Measurements from ENCODE around the gene HLF. TPM values are rescaled to one million over a fixed set of nuclear protein-coding genes. Genes with fewer than 3 reads are reported as not detected.

HLF gene
- total and polyA plus RNA-seq, 4 donors, result 8.0 to 59.3 (median 24.6) TPM

- TF ChIP-seq TAF1 (conservative IDR thresholded peaks at IDR 0.05) (no peak), ATF3 (IDR thresholded peaks at IDR 0.05) (no peak), FOXA2 (IDR thresholded peaks at IDR 0.05) (no peak), EGR1 (IDR thresholded peaks at IDR 0.05; ENCODE audit: low read depth in 2 of 2) (no peak), REST (IDR thresholded peaks at IDR 0.05) (no peak), YY1 (IDR thresholded peaks at IDR 0.05) (no peak)
These were observed 14.9 kb upstream of the HLF start (continued) for GRCh38 chr17:55249861-55250260.

GRCh38 chr17:55254375-55254774 is 10.4 kb upstream of the HLF start:
- TF ChIP-seq RXRA (IDR thresholded peaks at IDR 0.05) (no peak), SP1 (IDR thresholded peaks at IDR 0.05) (no peak), CTCF (IDR thresholded peaks at IDR 0.05; ENCODE audit: low read depth, low read length, missing input control) (no peak), FOXA2 (IDR thresholded peaks at IDR 0.05) (no peak), YY1 (IDR thresholded peaks at IDR 0.05) (no peak), MAX (IDR thresholded peaks at IDR 0.05) (no peak), GABPA (IDR thresholded peaks at IDR 0.05 in 1 of 2, conservative IDR thresholded peaks at IDR 0.05 in 1 of 2) (no peak), FOXA1 (IDR thresholded peaks at IDR 0.05) (no peak)
- WGBS, result 82% methylated on average over 6 of the region's 6 CpGs
- no peak for DNase-seq (ENCODE audit: low spot score)
- Histone ChIP-seq H3K27ac (ENCODE audit: low read depth in 1 of 2, low read length in 2 of 2) (no peak overlapping the region), H3K4me1 (ENCODE audit: control insufficient read depth in 4 of 4, insufficient read depth in 4 of 4, low read length in 3 of 4) (no peaks in the 10 kb centered on the region), H3K36me3 (ENCODE audit: control insufficient read depth in 4 of 4, insufficient read depth in 3 of 4, low read depth in 1 of 4, low read length in 3 of 4) (no peaks in the 10 kb centered on the region), H3K9me3 (ENCODE audit: control insufficient read depth in 4 of 4, low read length in 3 of 4) (no peaks in the 10 kb centered on the region), H3K27me3 (ENCODE audit: control insufficient read depth in 4 of 4, insufficient read depth in 4 of 4, low read length in 3 of 4) (no peaks in the 10 kb centered on the region), H3K4me3 (ENCODE audit: low read depth in 1 of 3, low read length in 3 of 3) (no peak overlapping the region), H3K9ac (ENCODE audit: low read depth in 1 of 2, low read length in 2 of 2) (no peak overlapping the region)

- no peak for DNase-seq (ENCODE audit: low spot score)
- H3K27ac ChIP-seq (ENCODE audit: low read depth in 1 of 2, low read length in 2 of 2), result no peak overlapping the region
- no peaks in the 10 kb centered on the region for H3K9me3 ChIP-seq (ENCODE audit: control insufficient read depth in 4 of 4, low read length in 3 of 4)
- H3K4me3 ChIP-seq (ENCODE audit: low read depth in 1 of 3, low read length in 3 of 3), result no peak overlapping the region
- no peak for TF ChIP-seq RXRA (IDR thresholded peaks at IDR 0.05)
- TF ChIP-seq HNF4A (conservative IDR thresholded peaks at IDR 0.05), result no peak
- no peak for TF ChIP-seq HNF4G (IDR thresholded peaks at IDR 0.05)
- TF ChIP-seq YY1 (IDR thresholded peaks at IDR 0.05), result no peak
- 93% methylated on average over 3 of the region's 3 CpGs for WGBS
- peaks cover under 1 to 5% (median 2%) of the 10 kb centered on the region in 4 donors for H3K4me1 ChIP-seq (ENCODE audit: control insufficient read depth in 4 of 4, insufficient read depth in 4 of 4, low read length in 3 of 4)
- H3K9ac ChIP-seq (ENCODE audit: low read depth in 1 of 2, low read length in 2 of 2), result no peak overlapping the region
- no peaks in the 10 kb centered on the region for H3K27me3 ChIP-seq (ENCODE audit: control insufficient read depth in 4 of 4, insufficient read depth in 4 of 4, low read length in 3 of 4)
- no peaks in the 10 kb centered on the region for H3K36me3 ChIP-seq (ENCODE audit: control insufficient read depth in 4 of 4, insufficient read depth in 3 of 4, low read depth in 1 of 4, low read length in 3 of 4)
These were observed 6.1 kb upstream of the HLF start for GRCh38 chr17:55258578-55259135.

Data from liver (tissue), 9 donors.